HG03196 (cell line): ENCODE measurements around the gene TP73.
"Not testable (repeated sequence)": the region's sequence is repeated elsewhere in the genome, so short reads cannot be mapped to it uniquely, and the experiment has no call there.

Experiments
- ATAC-seq: cut with Tn5 transposase; IDR thresholded peaks from one replicate; pipeline ENCODE4 v1.9.1; 2021; ENCODE audit not compliant: unreplicated experiment

The TP73 gene

GRCh38 chr1:3740042-3740441, 87.7 kb downstream of the TP73 start:
- ATAC-seq = no peak

GRCh38 chr1:3740752-3741151, 88.4 kb downstream of the TP73 start:
- ATAC-seq = no peak

GRCh38 chr1:3741566-3742438, 89.5 kb downstream of the TP73 start:
- no peak for ATAC-seq

- no peak for ATAC-seq
Measured at GRCh38 chr1:3742439-3743298, 90.4 kb downstream of the TP73 start.

GRCh38 chr1:3743421-3743820, 91.1 kb downstream of the TP73 start:
- no peak for ATAC-seq

- no peak for ATAC-seq
Measured at GRCh38 chr1:3743826-3744225, 91.5 kb downstream of the TP73 start.

- ATAC-seq = no peak
Measured at GRCh38 chr1:3744646-3745045, 92.3 kb downstream of the TP73 start.

GRCh38 chr1:3745071-3745470, 92.8 kb downstream of the TP73 start:
- ATAC-seq = no peak

GRCh38 chr1:3745590-3746381, 93.5 kb downstream of the TP73 start:
- no peak for ATAC-seq

- no peak for ATAC-seq
Measured at GRCh38 chr1:3746389-3746829, 94.1 kb downstream of the TP73 start.

GRCh38 chr1:3746830-3747521, 94.7 kb downstream of the TP73 start:
- peak; percentile 76 for ATAC-seq

GRCh38 chr1:3747522-3747848, 95.2 kb downstream of the TP73 start:
- ATAC-seq = no peak

GRCh38 chr1:3747903-3748302, 95.6 kb downstream of the TP73 start:
- ATAC-seq = no peak

- not testable (repeated sequence) for ATAC-seq
Measured at GRCh38 chr1:3748316-3748900, 96.1 kb downstream of the TP73 start.

GRCh38 chr1:3749512-3749911, 97.2 kb downstream of the TP73 start:
- ATAC-seq = no peak

- no peak for ATAC-seq
Measured at GRCh38 chr1:3750741-3751140, 98.4 kb downstream of the TP73 start.

GRCh38 chr1:3752400-3752945, 100.2 kb downstream of the TP73 start, which contains the start of gene CCDC27:
CCDC27 (plus strand) TSS chr1:3752450; CDS start chr1:3752482, 32 bp downstream.
- no peak for ATAC-seq

- no peak for ATAC-seq
Measured at GRCh38 chr1:3753656-3754454, 101.5 kb downstream of the TP73 start.

GRCh38 chr1:3756394-3756793, 104.1 kb downstream of the TP73 start:
- no peak for ATAC-seq
